ENCODE results near the gene TPH2.

TPH2 gene

DNA sequence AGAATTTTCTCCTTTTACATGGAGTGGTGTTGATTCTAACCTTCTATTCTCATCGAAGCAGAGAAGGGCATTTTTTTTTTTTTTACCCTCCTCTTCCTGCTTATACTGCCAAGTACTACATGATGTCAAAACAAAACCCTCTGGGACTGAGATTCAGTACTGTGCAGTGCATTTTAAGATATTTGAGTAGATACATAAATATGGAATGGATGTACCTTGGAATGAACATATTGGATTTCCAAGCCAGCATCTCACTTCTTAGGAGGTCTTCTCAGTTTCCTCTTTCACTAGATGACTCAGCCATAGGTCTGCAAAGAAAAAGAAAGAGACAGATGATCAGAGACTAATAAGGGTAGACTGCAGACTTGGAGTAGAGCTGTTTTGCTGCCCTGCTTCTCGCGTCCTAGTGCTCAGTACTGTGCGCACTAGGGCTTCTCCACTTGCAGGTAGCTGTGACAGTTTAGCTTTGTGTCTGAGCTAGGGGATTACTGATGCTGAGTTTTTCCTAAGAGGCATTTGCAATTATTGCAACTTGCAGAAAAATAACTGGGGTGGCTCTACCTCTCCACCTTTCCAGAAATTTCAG is 20.4 kb downstream of the TPH2 start:
- Histone ChIP-seq H3K36me3 (no peaks in the 10 kb centered on the region), H3K9me3 (ENCODE audit: severe bottlenecking) (no peaks in the 10 kb centered on the region), H3K27me3 (ENCODE audit: insufficient read depth, low read depth, severe bottlenecking) (no peaks in the 10 kb centered on the region), H3K4me3 (ENCODE audit: low read depth, low read length) (no peak overlapping the region), H3K27ac (no peak overlapping the region)
- DNase-seq: no peak
- TF ChIP-seq, protein P1, sequence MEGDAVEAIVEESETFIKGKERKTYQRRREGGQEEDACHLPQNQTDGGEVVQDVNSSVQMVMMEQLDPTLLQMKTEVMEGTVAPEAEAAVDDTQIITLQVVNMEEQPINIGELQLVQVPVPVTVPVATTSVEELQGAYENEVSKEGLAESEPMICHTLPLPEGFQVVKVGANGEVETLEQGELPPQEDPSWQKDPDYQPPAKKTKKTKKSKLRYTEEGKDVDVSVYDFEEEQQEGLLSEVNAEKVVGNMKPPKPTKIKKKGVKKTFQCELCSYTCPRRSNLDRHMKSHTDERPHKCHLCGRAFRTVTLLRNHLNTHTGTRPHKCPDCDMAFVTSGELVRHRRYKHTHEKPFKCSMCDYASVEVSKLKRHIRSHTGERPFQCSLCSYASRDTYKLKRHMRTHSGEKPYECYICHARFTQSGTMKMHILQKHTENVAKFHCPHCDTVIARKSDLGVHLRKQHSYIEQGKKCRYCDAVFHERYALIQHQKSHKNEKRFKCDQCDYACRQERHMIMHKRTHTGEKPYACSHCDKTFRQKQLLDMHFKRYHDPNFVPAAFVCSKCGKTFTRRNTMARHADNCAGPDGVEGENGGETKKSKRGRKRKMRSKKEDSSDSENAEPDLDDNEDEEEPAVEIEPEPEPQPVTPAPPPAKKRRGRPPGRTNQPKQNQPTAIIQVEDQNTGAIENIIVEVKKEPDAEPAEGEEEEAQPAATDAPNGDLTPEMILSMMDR (IDR thresholded peaks at IDR 0.05; ENCODE audit: low read depth, low read length): no peak

DNA sequence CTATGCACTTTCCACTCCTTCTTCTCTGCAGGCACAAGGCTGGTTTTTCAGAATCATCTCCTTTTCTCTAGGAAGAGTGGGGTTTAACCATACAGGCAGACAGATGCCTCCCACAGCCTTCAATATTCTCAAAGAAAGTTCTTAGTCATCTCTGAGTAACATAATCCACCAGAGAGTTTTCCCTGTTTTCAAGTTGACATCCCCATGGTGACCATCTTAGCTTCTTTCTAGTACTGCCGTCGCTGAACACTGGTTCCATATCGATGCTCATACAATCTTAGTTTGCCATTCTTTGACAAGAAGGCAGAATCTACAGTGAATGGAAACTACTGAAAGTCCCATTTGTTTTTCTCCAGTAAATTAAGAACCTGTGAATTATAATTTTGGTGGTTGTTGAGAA is 28.6 kb downstream of the TPH2 start:
- no peak overlapping the region for H3K27ac ChIP-seq
- no peaks in the 10 kb centered on the region for H3K27me3 ChIP-seq (ENCODE audit: insufficient read depth, low read depth, severe bottlenecking)
- no peak for DNase-seq
- no peaks in the 10 kb centered on the region for H3K9me3 ChIP-seq (ENCODE audit: severe bottlenecking)
- H3K4me3 ChIP-seq (ENCODE audit: low read depth, low read length): no peak overlapping the region
- TF ChIP-seq, protein P1 (IDR thresholded peaks at IDR 0.05; ENCODE audit: low read depth, low read length): no peak
- H3K36me3 ChIP-seq: no peaks in the 10 kb centered on the region

DNA sequence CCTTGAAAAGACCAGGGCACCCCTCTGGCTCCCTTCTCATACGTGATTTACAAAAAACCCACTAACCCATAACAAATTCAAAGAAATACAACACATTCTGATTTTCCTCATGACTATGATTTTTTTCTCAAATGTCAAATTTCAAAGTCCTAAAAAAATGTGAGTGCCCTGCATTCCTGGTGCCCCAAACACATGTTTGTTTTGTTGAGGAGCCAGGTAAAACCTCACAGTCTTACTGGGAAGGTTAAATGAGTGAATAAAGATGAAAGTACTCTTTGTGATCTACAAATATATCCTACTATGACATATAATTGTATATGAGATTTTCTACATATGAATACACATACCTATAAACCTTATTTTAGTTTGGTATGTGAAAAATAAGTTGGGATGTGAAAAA is 30.7 kb downstream of the TPH2 start:
- Histone ChIP-seq H3K27me3 (ENCODE audit: insufficient read depth, low read depth, severe bottlenecking) (no peaks in the 10 kb centered on the region), H3K4me3 (ENCODE audit: low read depth, low read length) (no peak overlapping the region), H3K27ac (no peak overlapping the region), H3K9me3 (ENCODE audit: severe bottlenecking) (no peaks in the 10 kb centered on the region), H3K36me3 (no peaks in the 10 kb centered on the region)
- DNase-seq: no peak
- TF ChIP-seq, protein P1 (IDR thresholded peaks at IDR 0.05; ENCODE audit: low read depth, low read length): no peak

DNA sequence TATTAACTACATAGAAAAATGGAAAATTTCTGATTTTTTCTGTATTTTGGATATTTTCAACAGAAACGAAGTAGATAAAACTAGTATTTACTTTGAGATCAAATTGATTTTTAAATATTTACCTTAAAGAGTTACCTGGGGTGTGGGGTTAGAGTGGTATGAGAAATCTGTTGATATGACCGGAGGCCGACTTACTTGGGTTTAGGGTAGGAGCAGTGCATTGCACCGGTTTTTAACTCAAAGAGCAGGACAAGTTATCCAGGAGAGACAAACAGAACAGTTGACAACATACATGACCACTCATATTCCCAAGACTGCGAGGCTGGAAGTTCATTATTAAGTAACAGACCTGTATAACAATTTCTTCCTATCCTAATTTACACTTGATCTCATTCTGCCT is 31.4 kb downstream of the TPH2 start:
- Histone ChIP-seq H3K9me3 (ENCODE audit: severe bottlenecking) (no peaks in the 10 kb centered on the region), H3K27me3 (ENCODE audit: insufficient read depth, low read depth, severe bottlenecking) (no peaks in the 10 kb centered on the region), H3K4me3 (ENCODE audit: low read depth, low read length) (no peak overlapping the region), H3K36me3 (no peaks in the 10 kb centered on the region), H3K27ac (no peak overlapping the region)
- DNase-seq: no peak
- TF ChIP-seq, protein P1 (IDR thresholded peaks at IDR 0.05; ENCODE audit: low read depth, low read length): no peak

DNA sequence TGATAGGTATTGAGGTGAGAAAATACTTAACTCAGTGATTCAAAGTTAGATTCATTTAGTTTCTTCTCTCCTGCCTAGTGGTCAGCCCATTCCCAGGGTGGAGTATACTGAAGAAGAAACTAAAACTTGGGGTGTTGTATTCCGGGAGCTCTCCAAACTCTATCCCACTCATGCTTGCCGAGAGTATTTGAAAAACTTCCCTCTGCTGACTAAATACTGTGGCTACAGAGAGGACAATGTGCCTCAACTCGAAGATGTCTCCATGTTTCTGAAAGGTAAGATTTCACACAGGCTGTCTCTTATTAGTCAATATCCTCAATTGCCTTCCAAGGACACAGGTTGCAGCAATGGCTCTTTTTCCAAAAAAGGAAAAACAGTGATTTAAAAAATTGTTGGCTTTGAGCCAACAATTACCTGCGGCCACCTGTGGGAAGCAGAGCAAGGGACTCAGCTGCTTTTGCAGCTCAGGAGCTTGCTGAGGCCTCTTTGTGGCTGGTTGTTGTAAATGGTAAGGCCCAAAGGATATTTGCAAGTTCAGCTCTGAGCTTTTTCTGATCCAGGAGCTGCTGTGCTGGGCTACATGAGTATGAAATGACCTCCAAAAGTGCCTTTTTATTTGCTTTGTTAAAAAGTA is 33.9 kb downstream of the TPH2 start:
- no peaks in the 10 kb centered on the region for H3K36me3 ChIP-seq
- H3K4me3 ChIP-seq (ENCODE audit: low read depth, low read length): no peak overlapping the region
- H3K27ac ChIP-seq: no peak overlapping the region
- H3K27me3 ChIP-seq (ENCODE audit: insufficient read depth, low read depth, severe bottlenecking): no peaks in the 10 kb centered on the region
- DNase-seq: no peak
- H3K9me3 ChIP-seq (ENCODE audit: severe bottlenecking): no peaks in the 10 kb centered on the region
- TF ChIP-seq, protein P1 (IDR thresholded peaks at IDR 0.05; ENCODE audit: low read depth, low read length): no peak

DNA sequence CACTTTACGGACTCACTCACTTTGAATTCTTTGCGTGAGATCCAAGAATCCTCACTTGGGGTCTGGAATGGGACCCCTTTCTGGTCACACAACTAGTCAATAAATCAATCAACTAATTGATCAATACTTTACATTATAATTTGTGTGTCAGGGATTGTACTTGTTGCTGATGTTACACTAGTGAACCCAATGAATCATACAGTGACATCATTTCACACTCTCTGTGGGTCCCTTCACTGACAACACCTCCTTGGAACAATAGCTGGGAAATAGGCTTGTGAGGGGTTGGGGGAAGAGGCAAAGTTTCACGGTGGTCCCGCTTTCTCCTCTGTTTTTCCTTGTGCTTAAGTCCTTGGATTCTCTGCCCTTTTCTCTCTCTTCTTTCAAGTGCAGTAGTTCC is 35.0 kb downstream of the TPH2 start:
- Histone ChIP-seq H3K36me3 (no peaks in the 10 kb centered on the region), H3K27ac (no peak overlapping the region), H3K9me3 (ENCODE audit: severe bottlenecking) (no peaks in the 10 kb centered on the region), H3K27me3 (ENCODE audit: insufficient read depth, low read depth, severe bottlenecking) (no peaks in the 10 kb centered on the region), H3K4me3 (ENCODE audit: low read depth, low read length) (no peak overlapping the region)
- DNase-seq: no peak
- TF ChIP-seq, protein P1 (IDR thresholded peaks at IDR 0.05; ENCODE audit: low read depth, low read length): no peak

Data from WERI-Rb-1 (cell line).